Muscle of leg (tissue), 11 donors: Measurements from ENCODE around the gene PTPRT. TPM values are rescaled to one million over a fixed set of nuclear protein-coding genes. Genes with fewer than 3 reads are reported as not detected.

ENCODE experiments used
- DNase-seq: peaks from one replicate; pipeline ENCODE4 v3.0.0; 2013
- H3K27ac ChIP-seq: one replicate; pipeline ENCODE4 v1.5.1; 2013; ENCODE audit warnings: mild to moderate bottlenecking, low read length, control low read depth
- H3K27me3 ChIP-seq: one replicate; pipeline ENCODE4 v1.6.1; 2013; ENCODE audit warnings: low read length; ENCODE audit not compliant: control insufficient read depth, insufficient read depth
- H3K36me3 ChIP-seq: one replicate; pipeline ENCODE4 v1.6.1; 2013; ENCODE audit warnings: low read length; ENCODE audit not compliant: control insufficient read depth, insufficient read depth
- H3K4me1 ChIP-seq: one replicate; pipeline ENCODE4 v1.6.1; 2013; ENCODE audit warnings: low read length; ENCODE audit not compliant: control insufficient read depth, insufficient read depth
- H3K4me3 ChIP-seq: one replicate; pipeline ENCODE4 v1.5.1; 2013; ENCODE audit warnings: low read length, control low read depth
- H3K9me3 ChIP-seq: replicated peaks from 2 replicates; pipeline ENCODE4 v1.6.1; 2013; ENCODE audit warnings: low read depth, low read length; ENCODE audit not compliant: control insufficient read depth
- WGBS: methylation state at CpG from one replicate; pipeline ENCODE4 v1.1.5; 2013; ENCODE audit warnings: missing lambda C conversion rate; ENCODE audit not compliant: insufficient coverage; 5-methylcytosine and 5-hydroxymethylcytosine counted together
- polyA plus RNA-seq, 8 donors: library from polyadenylated mRNA; unstranded; fragments of 120-200 nt; gene quantifications; one replicate each; pipeline versions ENCODE4 v1.2.1 to v1.2.3, GENCODE V29; 2013; ENCODE audit warnings: inconsistent platforms in 1 of 8, low replicate concordance in 1 of 8; ENCODE audit not compliant: insufficient read length in 8 of 8, insufficient read depth in 1 of 8
- total RNA-seq: library from RNA; stranded (reverse); fragments of 120-200 nt; gene quantifications from one replicate; pipeline ENCODE4 v1.2.4, GENCODE V29; 2013

PTPRT gene
- total and polyA plus RNA-seq, 9 donors, result 0.10 to 0.94 (median 0.51) TPM

DNA sequence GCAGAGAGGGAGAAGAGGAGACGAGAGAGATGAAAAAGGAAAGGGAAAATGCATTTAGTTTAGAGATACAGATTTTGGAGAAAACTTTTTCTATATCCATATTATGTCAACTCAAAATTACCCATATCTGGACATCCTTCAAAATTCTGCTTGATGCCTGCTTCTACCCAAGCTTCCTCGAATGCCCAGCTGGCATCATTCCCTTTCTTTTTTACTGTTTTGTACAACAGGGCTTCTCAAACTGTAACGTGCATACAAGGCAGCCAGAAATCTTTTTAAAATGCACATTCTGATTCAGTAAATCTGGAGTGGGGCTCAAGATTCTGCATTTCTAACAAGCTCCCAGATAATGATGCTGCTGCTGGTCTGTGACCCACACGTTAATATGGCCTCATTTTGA, 1108.8 kb downstream of the PTPRT start:
- no peaks in the 10 kb centered on the region for H3K9me3 ChIP-seq
- 66% methylated on average over 3 of the region's 4 CpGs for WGBS
- no peaks in the 10 kb centered on the region for H3K36me3 ChIP-seq
- no peak overlapping the region for H3K4me3 ChIP-seq
- peaks cover 2% of the 10 kb centered on the region for H3K27me3 ChIP-seq
- DNase-seq, result no peak
- H3K27ac ChIP-seq, result no peak overlapping the region
- H3K4me1 ChIP-seq, result peaks cover 14% of the 10 kb centered on the region

- Histone ChIP-seq H3K9me3 (no peaks in the 10 kb centered on the region), H3K4me1 (no peaks in the 10 kb centered on the region), H3K36me3 (no peaks in the 10 kb centered on the region), H3K4me3 (no peak overlapping the region), H3K27me3 (no peaks in the 10 kb centered on the region), H3K27ac (no peak overlapping the region)
- DNase-seq, result peak; percentile 36
- WGBS, result no CpG with 5 or more reads among the region's 1 CpG
Observed at GRCh38 chr20:42074944-42075343, 1114.8 kb downstream of the PTPRT start.

DNA sequence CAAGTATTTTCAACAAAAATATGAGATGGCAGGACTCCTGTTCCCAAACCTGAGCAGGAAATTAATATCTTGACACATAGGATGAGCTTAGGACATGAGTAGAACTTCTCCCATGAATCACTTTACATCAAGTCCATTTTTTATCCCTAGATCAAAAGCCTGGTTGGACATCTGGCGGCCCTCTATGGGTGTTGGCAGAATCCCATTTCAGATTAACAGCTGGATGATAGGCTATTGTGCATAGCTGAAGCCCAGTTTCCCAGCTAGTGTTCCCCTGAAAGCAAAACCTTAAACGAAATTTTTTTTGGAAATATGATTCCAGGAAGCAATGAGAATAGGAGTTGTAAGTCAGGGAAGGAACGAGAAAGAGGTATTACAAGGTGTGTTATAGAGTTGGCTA, 1122.1 kb downstream of the PTPRT start:
- H3K36me3 ChIP-seq, result no peaks in the 10 kb centered on the region
- no peak overlapping the region for H3K4me3 ChIP-seq
- 7% methylated on average over 3 of the region's 3 CpGs for WGBS
- H3K27ac ChIP-seq, result no peak overlapping the region
- H3K27me3 ChIP-seq, result no peaks in the 10 kb centered on the region
- H3K9me3 ChIP-seq, result no peaks in the 10 kb centered on the region
- DNase-seq, result peak; percentile 25
- H3K4me1 ChIP-seq, result peaks cover 6% of the 10 kb centered on the region

- H3K4me1 ChIP-seq, result peaks cover 6% of the 10 kb centered on the region
- DNase-seq, result no peak
- no peaks in the 10 kb centered on the region for H3K27me3 ChIP-seq
- H3K4me3 ChIP-seq, result no peak overlapping the region
- H3K27ac ChIP-seq, result no peak overlapping the region
- WGBS, result 75% methylated on average over 4 of the region's 5 CpGs
- H3K9me3 ChIP-seq, result no peaks in the 10 kb centered on the region
- no peaks in the 10 kb centered on the region for H3K36me3 ChIP-seq
Observed at GRCh38 chr20:42067174-42067573, 1122.5 kb downstream of the PTPRT start.

DNA sequence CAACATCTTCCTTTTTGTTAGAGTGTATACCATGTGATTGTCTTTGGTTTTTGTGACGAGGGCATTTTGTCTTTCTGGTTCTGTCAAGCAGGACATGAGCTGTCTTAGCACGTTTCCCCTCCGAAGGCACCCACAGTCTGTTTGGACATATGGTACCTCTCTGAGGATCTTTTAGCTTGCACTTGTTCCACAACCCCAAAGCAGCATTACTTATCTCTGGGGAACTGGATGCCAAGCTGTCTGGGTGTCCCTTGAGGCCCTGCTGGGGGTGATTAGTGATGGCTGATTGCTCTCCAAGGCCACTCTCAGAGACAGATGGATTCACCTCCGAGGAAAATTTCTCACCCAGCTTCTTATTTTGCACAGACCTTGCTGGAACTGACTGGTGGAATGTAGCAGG, 1126.6 kb downstream of the PTPRT start:
- no peak for DNase-seq
- Histone ChIP-seq H3K4me1 (peaks cover 5% of the 10 kb centered on the region), H3K9me3 (no peaks in the 10 kb centered on the region), H3K27ac (no peak overlapping the region), H3K4me3 (no peak overlapping the region), H3K27me3 (no peaks in the 10 kb centered on the region), H3K36me3 (no peaks in the 10 kb centered on the region)
- no CpG with 5 or more reads among the region's 4 CpGs for WGBS

DNA sequence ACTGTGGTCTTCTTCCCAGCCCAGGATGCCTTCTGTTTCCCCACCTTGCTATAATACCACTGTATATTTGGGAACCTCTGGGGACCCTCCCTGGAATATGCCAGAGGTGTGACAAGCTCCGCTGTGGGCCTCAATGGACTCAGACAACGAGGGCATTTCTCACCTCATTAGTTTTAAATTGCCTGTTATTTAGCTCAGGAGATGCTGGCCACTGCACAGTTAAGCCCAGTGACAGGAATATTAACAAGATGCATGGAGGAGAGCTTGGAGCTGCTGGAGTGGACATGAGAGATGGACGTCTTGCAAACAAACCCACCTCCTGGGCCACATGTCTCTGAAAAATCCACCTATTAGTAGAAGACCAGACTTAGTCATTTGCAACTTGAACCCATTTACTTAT, 1136.4 kb downstream of the PTPRT start:
- no peaks in the 10 kb centered on the region for H3K4me1 ChIP-seq
- no peaks in the 10 kb centered on the region for H3K27me3 ChIP-seq
- H3K27ac ChIP-seq, result no peak overlapping the region
- no CpG with 5 or more reads among the region's 3 CpGs for WGBS
- H3K9me3 ChIP-seq, result no peaks in the 10 kb centered on the region
- no peak overlapping the region for H3K4me3 ChIP-seq
- no peak for DNase-seq
- no peaks in the 10 kb centered on the region for H3K36me3 ChIP-seq

DNA sequence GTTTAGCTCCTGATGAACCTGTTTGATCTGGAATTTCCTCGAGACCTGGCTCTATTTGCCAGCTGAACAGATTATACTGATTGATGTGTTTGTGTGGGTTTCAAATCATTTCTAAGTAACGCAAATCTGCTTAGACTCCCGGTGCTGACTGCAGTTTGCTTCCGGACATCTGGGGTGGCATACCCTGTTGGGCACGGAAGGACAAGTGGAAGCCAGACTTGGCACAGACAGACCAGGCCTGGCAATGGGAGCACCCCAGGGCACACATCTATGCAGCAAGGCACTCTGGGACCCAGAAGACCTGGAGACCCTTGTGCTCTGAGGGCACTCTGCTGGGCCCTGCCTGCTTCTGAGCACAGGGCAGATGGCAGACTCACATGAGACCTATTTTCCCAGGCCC, 1137.8 kb downstream of the PTPRT start:
- Histone ChIP-seq H3K27me3 (no peaks in the 10 kb centered on the region), H3K9me3 (no peaks in the 10 kb centered on the region), H3K4me3 (no peak overlapping the region), H3K36me3 (no peaks in the 10 kb centered on the region), H3K27ac (no peak overlapping the region), H3K4me1 (no peaks in the 10 kb centered on the region)
- WGBS, result 52% methylated on average over 4 of the region's 5 CpGs
- DNase-seq, result no peak

DNA sequence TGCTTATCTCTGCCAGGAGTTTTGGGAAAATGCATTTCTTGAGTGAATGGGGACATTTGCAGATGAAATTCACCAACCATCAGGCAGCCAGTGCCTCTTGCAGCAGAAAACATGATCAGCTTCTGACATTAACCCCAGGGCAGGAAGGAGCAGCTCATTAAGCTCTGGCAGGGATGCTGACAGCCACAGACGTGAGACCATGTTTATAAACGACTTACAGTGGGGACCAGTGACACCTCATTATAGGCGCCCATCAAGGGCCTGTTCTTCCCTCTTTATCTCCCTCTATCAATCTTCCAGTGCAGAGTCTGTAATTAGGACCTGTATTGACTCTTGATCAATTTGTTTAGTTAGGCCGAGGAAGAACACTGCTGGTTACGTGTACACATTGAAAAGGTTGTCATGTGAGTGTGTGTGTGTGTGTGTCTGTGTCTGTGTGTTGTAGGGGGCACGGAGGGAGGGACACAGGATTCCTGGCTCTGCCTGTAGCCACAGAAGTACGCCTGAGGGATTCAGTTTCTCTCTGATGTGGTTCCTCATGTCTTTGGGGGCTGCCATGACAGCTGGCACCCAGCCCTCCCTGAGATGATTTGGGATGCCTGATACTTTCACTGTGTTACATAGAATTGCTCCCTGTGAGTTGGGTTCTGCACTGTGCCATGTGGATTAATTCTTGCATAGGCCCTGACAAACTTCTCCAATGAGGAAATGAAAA, 1143.2 kb downstream of the PTPRT start:
- Histone ChIP-seq H3K4me1 (no peaks in the 10 kb centered on the region), H3K9me3 (no peaks in the 10 kb centered on the region), H3K36me3 (no peaks in the 10 kb centered on the region), H3K4me3 (no peak overlapping the region), H3K27ac (no peak overlapping the region), H3K27me3 (no peaks in the 10 kb centered on the region)
- DNase-seq, result no peak
- 50% methylated on average over 3 of the region's 7 CpGs for WGBS

GRCh38 chr20:42043921-42044320, 1145.8 kb downstream of the PTPRT start:
- Histone ChIP-seq H3K9me3 (no peaks in the 10 kb centered on the region), H3K27me3 (no peaks in the 10 kb centered on the region), H3K36me3 (no peaks in the 10 kb centered on the region), H3K4me1 (no peaks in the 10 kb centered on the region), H3K27ac (no peak overlapping the region), H3K4me3 (no peak overlapping the region)
- no peak for DNase-seq
- WGBS, result 88% methylated on average over 1 of the region's 2 CpGs

GRCh38 chr20:42041000-42041565, 1148.6 kb downstream of the PTPRT start:
- 25% methylated on average over 1 of the region's 6 CpGs for WGBS
- Histone ChIP-seq H3K36me3 (no peaks in the 10 kb centered on the region), H3K27me3 (no peaks in the 10 kb centered on the region), H3K4me1 (no peaks in the 10 kb centered on the region), H3K27ac (no peak overlapping the region), H3K9me3 (no peaks in the 10 kb centered on the region), H3K4me3 (no peak overlapping the region)
- DNase-seq, result peak; percentile 14
